GM19193 (cell line): ENCODE measurements around the gene SYTL4.

Source experiments
- POLR2A ChIP-seq: IDR thresholded peaks from 4 replicates; pipeline ENCODE4 v1.6.1; 2011; ENCODE audit not compliant: insufficient read depth, insufficient read length; ENCODE audit errors: extremely low read depth

SYTL4 gene

GRCh38 chrX:100643212-100643611, 88.7 kb downstream of the SYTL4 start:
- no peak for TF ChIP-seq POLR2A

- TF ChIP-seq POLR2A = no peak
These were observed 89.6 kb downstream of the SYTL4 start for GRCh38 chrX:100642290-100642689.

GRCh38 chrX:100636321-100636991, 95.5 kb downstream of the SYTL4 start, which contains the start of gene TSPAN6:
TSS of gene TSPAN6 (minus strand) at chrX:100636806. CDS start at chrX:100636694, 112 bp downstream.
- no peak for TF ChIP-seq POLR2A

GRCh38 chrX:100635989-100636320, 96.0 kb downstream of the SYTL4 start:
- no peak for TF ChIP-seq POLR2A

GRCh38 chrX:100635040-100635439, 96.9 kb downstream of the SYTL4 start:
- no peak for TF ChIP-seq POLR2A

- TF ChIP-seq POLR2A = no peak
These were observed 105.9 kb downstream of the SYTL4 start for GRCh38 chrX:100625985-100626491.
